IMR-90 (cell line): Measurements from ENCODE around the gene RHBDF2. TPM values are rescaled to one million over a fixed set of nuclear protein-coding genes. Genes with fewer than 3 reads are reported as not detected.

ENCODE experiments used
- ATAC-seq: fragments of 200-7000 bp; cut with Tn5 transposase; 2 replicates; pipeline ENCODE4 v1.9.1; 2020; ENCODE audit warnings: low read depth, mild to moderate bottlenecking, moderate library complexity
- BruUV-seq: library from RNA; stranded (reverse); fragments of 400-500 nt; replicated peaks from 2 replicates; lab custom pipeline; 2021; lab: Mats Ljungman, UMichigan
- CTCF ChIA-PET: fragments of 300-600 bp; formaldehyde crosslinking; extraction: SDS; loops from one replicate; lab custom pipeline; 2021; ENCODE audit warnings: antibody characterized with exemption; lab: Yijun Ruan, JAX
- POLR2A ChIA-PET: fragments of 300-600 bp; sonication (Branson Sonifier 250); formaldehyde crosslinking; loops from one replicate; lab custom pipeline; 2022; ENCODE audit warnings: antibody characterized with exemption; ENCODE audit not compliant: unreplicated experiment; lab: Charles Lee
- DNase-seq: peaks from one replicate; pipeline ENCODE4 v3.0.0; 2013
- H2AFZ ChIP-seq: replicated peaks from 2 replicates; pipeline ENCODE3; 2013; ENCODE audit warnings: low read length, mild to moderate bottlenecking; ENCODE audit not compliant: poor library complexity
- H2AK5ac ChIP-seq: 2 replicates; pipeline ENCODE4 v1.6.1; 2013; ENCODE audit warnings: low read depth, low read length, inconsistent platforms
- H2AK9ac ChIP-seq: replicated peaks from 2 replicates; pipeline ENCODE3; 2013; ENCODE audit warnings: mild to moderate bottlenecking, low read depth, low read length, moderate library complexity; ENCODE audit not compliant: poor library complexity
- H2BK120ac ChIP-seq: 2 replicates; pipeline ENCODE4 v1.6.1; 2013; ENCODE audit warnings: low read depth, low read length, inconsistent platforms
- H2BK15ac ChIP-seq: 3 replicates; pipeline ENCODE4 v1.6.1; 2013; ENCODE audit warnings: low read depth, low read length, inconsistent platforms
- H2BK20ac ChIP-seq: 2 replicates; pipeline ENCODE4 v1.6.1; 2013; ENCODE audit warnings: low read depth, mild to moderate bottlenecking, inconsistent platforms, low read length, moderate library complexity
- H2BK5ac ChIP-seq: 2 replicates; pipeline ENCODE4 v1.6.1; 2013; ENCODE audit warnings: mild to moderate bottlenecking, low read depth, low read length, inconsistent platforms; ENCODE audit not compliant: poor library complexity, severe bottlenecking
- H3K14ac ChIP-seq: replicated peaks from 2 replicates; pipeline ENCODE4 v1.6.1; 2013; ENCODE audit warnings: low read depth, low read length, inconsistent platforms
- H3K18ac ChIP-seq: 2 replicates; pipeline ENCODE4 v1.6.1; 2013; ENCODE audit warnings: low read depth, low read length, control low read depth
- H3K23ac ChIP-seq: 2 replicates; pipeline ENCODE4 v1.6.1; 2013; ENCODE audit warnings: low read depth, low read length, inconsistent platforms
- H3K27ac ChIP-seq: 2 replicates; pipeline ENCODE4 v1.5.1; 2013; ENCODE audit warnings: mild to moderate bottlenecking, control low read depth, low read length; ENCODE audit not compliant: insufficient read depth
- H3K27me3 ChIP-seq: 2 replicates; pipeline ENCODE4 v1.6.1; 2013; ENCODE audit warnings: low read length; ENCODE audit not compliant: control insufficient read depth, insufficient read depth
- H3K36me3 ChIP-seq: 2 replicates; pipeline ENCODE4 v1.6.1; 2013; ENCODE audit warnings: low read length, mixed read lengths; ENCODE audit not compliant: control insufficient read depth, insufficient read depth
- H3K4ac ChIP-seq: 2 replicates; pipeline ENCODE4 v1.6.1; 2013; ENCODE audit warnings: low read depth, low read length, inconsistent platforms
- H3K4me1 ChIP-seq: 2 replicates; pipeline ENCODE4 v1.6.1; 2013; ENCODE audit warnings: low read length, mixed read lengths; ENCODE audit not compliant: control insufficient read depth, insufficient read depth
- H3K4me2 ChIP-seq: 2 replicates; pipeline ENCODE4 v1.6.1; 2013; ENCODE audit warnings: low read depth, mild to moderate bottlenecking, control low read depth, low read length, moderate library complexity
- H3K4me3 ChIP-seq: 2 replicates; pipeline ENCODE4 v1.5.1; 2013; ENCODE audit warnings: low read depth, mild to moderate bottlenecking, control low read depth, low read length, moderate library complexity; ENCODE audit not compliant: insufficient read depth
- H3K56ac ChIP-seq: 2 replicates; pipeline ENCODE4 v1.6.1; 2013; ENCODE audit warnings: low read length, inconsistent platforms; ENCODE audit not compliant: insufficient read depth; ENCODE audit errors: extremely low read depth
- H3K79me1 ChIP-seq, 2 experiments: 2 replicates each; pipeline ENCODE4 v1.6.1; 2013; ENCODE audit warnings: low read length in 2 of 2, inconsistent platforms in 1 of 2, low read depth in 1 of 2
- H3K9ac ChIP-seq: 2 replicates; pipeline ENCODE4 v1.6.1; 2013; ENCODE audit warnings: low read depth, low read length, control low read depth
- H3K9me1 ChIP-seq: 2 replicates; pipeline ENCODE4 v1.6.1; 2013; ENCODE audit warnings: low read length, inconsistent platforms; ENCODE audit not compliant: insufficient read depth
- H3K9me3 ChIP-seq: 2 replicates; pipeline ENCODE4 v1.6.1; 2013; ENCODE audit warnings: low read length; ENCODE audit not compliant: control insufficient read depth, insufficient read depth
- H4K20me1 ChIP-seq: 2 replicates; pipeline ENCODE4 v1.6.1; 2013; ENCODE audit warnings: low read length, inconsistent platforms; ENCODE audit not compliant: insufficient read depth
- H4K5ac ChIP-seq: 2 replicates; pipeline ENCODE4 v1.6.1; 2013; ENCODE audit warnings: mild to moderate bottlenecking, low read depth, low read length, control low read depth
- H4K8ac ChIP-seq, 2 experiments: 2 replicates each; pipeline ENCODE4 v1.6.1; 2013; ENCODE audit warnings: low read depth in 2 of 2, low read length in 2 of 2, control low read depth in 1 of 2, inconsistent platforms in 1 of 2
- H4K91ac ChIP-seq: 2 replicates; pipeline ENCODE4 v1.6.1; 2013; ENCODE audit warnings: low read depth, low read length, inconsistent platforms; ENCODE audit not compliant: insufficient read depth
- CTCF ChIP-seq: conservative IDR thresholded peaks from 2 replicates; pipeline ENCODE4 v1.5.1; 2012; ENCODE audit warnings: mild to moderate bottlenecking, low read depth, low read length, improper control_type of control experiment
- SMC3 ChIP-seq: fragments of 150-350 bp; IDR thresholded peaks from 2 replicates; pipeline ENCODE4 v1.6.1; 2016; ENCODE audit warnings: low read depth, mild to moderate bottlenecking, antibody characterized with exemption, low read length, moderate library complexity
- WGBS, 2 experiments: methylation state at CpG; one replicate each; pipeline versions ENCODE4 v1.1.5 to v1.1.7; 2013; ENCODE audit warnings: missing lambda C conversion rate in 2 of 2; ENCODE audit not compliant: insufficient read length in 1 of 2; ENCODE audit errors: extremely low coverage in 2 of 2; 5-methylcytosine and 5-hydroxymethylcytosine counted together
- dilution Hi-C: fragments of 300-500 bp; cut with HindIII; formaldehyde crosslinking; loops from one replicate; pipeline ENCODE4 v1.14.3; 2018; ENCODE audit warnings: low sequenced_read_pairs; ENCODE audit not compliant: unreplicated experiment
- in situ Hi-C: fragments of 300-500 bp; cut with MboI; formaldehyde crosslinking; loops from 3 replicates; pipeline ENCODE4 v1.14.3; 2019; ENCODE audit warnings: low sequenced_read_pairs, inconsistent platforms, mixed read lengths
- intact Hi-C: fragments of 100-400 bp; cut with micrococcal nuclease; formaldehyde crosslinking; loops from 2 replicates; pipeline ENCODE4 v1.10.0; 2022
- polyA plus RNA-seq, 3 experiments: library from polyadenylated mRNA; depleted of rRNA; stranded (reverse); fragments of >200 nt; gene quantifications; 2 replicates each; pipeline ENCODE4 v1.2.3, GENCODE V29; 2012; ENCODE audit warnings: low replicate concordance in 1 of 3
- total RNA-seq: library from RNA; depleted of rRNA; stranded (reverse); fragments of >200 nt; gene quantifications from 2 replicates; pipeline ENCODE4 v1.2.3, GENCODE V29; 2012

RHBDF2 gene
- total and polyA plus RNA-seq, 2 of the 4 experiments (the other 2 are of a cell fraction), result 1.3 to 8.3 TPM

- Histone ChIP-seq H4K20me1 (no peaks in the 10 kb centered on the region), H3K27ac (no peak overlapping the region), H3K9me1 (no peaks in the 10 kb centered on the region), H2BK5ac (no peak overlapping the region), H3K4me3 (no peak overlapping the region), H2AK5ac (no peak overlapping the region), H3K9ac (no peak overlapping the region), H3K36me3 (no peaks in the 10 kb centered on the region; the same call in 1 of the 2 replicates), H4K91ac (no peak overlapping the region), H3K79me1 (no peaks in the 10 kb centered on the region), H2AK9ac (no peak overlapping the region), H3K56ac (no peak overlapping the region), H4K5ac (no peak overlapping the region), H3K18ac (no peak overlapping the region), H2BK15ac (no peak overlapping the region), H3K4ac (no peak overlapping the region), H3K4me1 (peaks cover 2% of the 10 kb centered on the region; the same call in 1 of the 2 replicates), H4K8ac (no peak overlapping the region), H2AFZ (peak overlapping the region; percentile 43), H3K27me3 (0 out of 2 replicates have a peak, but pooled peaks cover 5% of the 10 kb centered on the region), H2BK20ac (no peak overlapping the region), H3K14ac (no peak overlapping the region), H3K4me2 (no peak overlapping the region), H3K23ac (no peak overlapping the region), H2BK120ac (no peak overlapping the region), H3K9me3 (no peaks in the 10 kb centered on the region)
- TF ChIP-seq SMC3 (no peak), CTCF (no peak)
- BruUV-seq, result no TSS peak
- WGBS, 2 experiments, result 71% methylated on average over 2 of the region's 13 CpGs; no CpG with 5 or more reads in 1 of the 2 experiments
- no peak for DNase-seq
- ATAC-seq, result no peak
- in situ Hi-C loops (loop anchor here (5.0 kb wide), 1 partner anchor 37 kb away; no protein-coding TSS in a partner anchor), dilution Hi-C loops (no loop called here), intact Hi-C loops (no loop called here)
- POLR2A ChIA-PET, result no interaction called here
- CTCF ChIA-PET, result no interaction called here
Observed at GRCh38 chr17:76469991-76470739, 31.1 kb downstream of the RHBDF2 start.
